GM12878 (cell line): Measurements from ENCODE around the gene COQ8B. TPM values are rescaled to one million over a fixed set of nuclear protein-coding genes. Genes with fewer than 3 reads are reported as not detected.

Source experiments
- ATAC-seq: fragments of 200-7000 bp; cut with Tn5 transposase; 3 replicates; pipeline ENCODE4 v1.9.1; 2020; ENCODE audit warnings: mild to moderate bottlenecking, moderate library complexity
- BruUV-seq: library from RNA; stranded (reverse); fragments of 400-500 nt; replicated peaks from 2 replicates; lab custom pipeline; 2021; lab: Mats Ljungman, UMichigan
- CTCF ChIA-PET: fragments of 300-600 bp; sonication (Branson Sonifier 250); formaldehyde crosslinking; extraction: SDS; loops from one replicate; lab custom pipeline; 2021; ENCODE audit warnings: inconsistent platforms; lab: Yijun Ruan, JAX
- POLR2A ChIA-PET: fragments of 350-600 bp; formaldehyde crosslinking; extraction: SDS; loops from one replicate; lab custom pipeline; 2021; ENCODE audit warnings: inconsistent platforms; lab: Charles Lee
- RAD21 ChIA-PET: fragments of 300-600 bp; sonication (Branson Sonifier 250); formaldehyde crosslinking; loops from one replicate; lab custom pipeline; 2023; ENCODE audit warnings: antibody characterized with exemption; ENCODE audit not compliant: unreplicated experiment; lab: Charles Lee
- SMC1A ChIA-PET: fragments of 300-600 bp; sonication (Branson Sonifier 250); formaldehyde crosslinking; loops from one replicate; lab custom pipeline; 2023; ENCODE audit not compliant: unreplicated experiment, uncharacterized antibody; lab: Charles Lee
- DNase-seq: peaks from one replicate; pipeline ENCODE4 v3.0.0-alpha.2; 2011; ENCODE audit warnings: low read depth, low spot score
- FAIRE-seq: peaks from 3 replicates; lab custom pipeline; 2011; peaks lifted over from hg19 to GRCh38; lab: Jason Lieb, UNC
- H2AFZ ChIP-seq: 2 replicates; pipeline ENCODE4 v1.6.0; 2011; ENCODE audit warnings: low read depth, low read length, control low read depth; ENCODE audit not compliant: control insufficient read depth
- H3K27ac ChIP-seq: 2 replicates; pipeline ENCODE4 v1.5.1; 2011; ENCODE audit warnings: control low read depth; ENCODE audit not compliant: control insufficient read depth, insufficient read depth
- H3K27me3 ChIP-seq, 2 experiments: replicated peaks in 1 of 2; 2 replicates each; pipeline versions ENCODE4 v1.6.0 to v1.6.1; 2011; ENCODE audit warnings: low read length in 1 of 2; ENCODE audit not compliant: control insufficient read depth in 2 of 2, insufficient read depth in 2 of 2
- H3K36me3 ChIP-seq, 2 experiments: 2 replicates each; pipeline ENCODE4 v1.5.1; 2011; ENCODE audit warnings: low read length in 1 of 2; ENCODE audit not compliant: control insufficient read depth in 2 of 2, insufficient read depth in 2 of 2
- H3K4me1 ChIP-seq: 2 replicates; pipeline ENCODE4 v1.6.1; 2011; ENCODE audit warnings: mild to moderate bottlenecking, low read length, moderate library complexity, mixed read lengths; ENCODE audit not compliant: control insufficient read depth, insufficient read depth
- H3K4me2 ChIP-seq: 2 replicates; pipeline ENCODE4 v1.6.0; 2011; ENCODE audit warnings: control low read depth; ENCODE audit not compliant: control insufficient read depth, insufficient read depth
- H3K4me3 ChIP-seq: fragments of 200-600 bp; sonication (generic); 2 replicates; pipeline ENCODE4 v1.5.1; 2016
- H3K79me2 ChIP-seq: 2 replicates; pipeline ENCODE4 v1.6.0; 2011; ENCODE audit warnings: low read length; ENCODE audit not compliant: control insufficient read depth, insufficient read depth
- H3K9ac ChIP-seq: 2 replicates; pipeline ENCODE4 v1.8.0; 2011; ENCODE audit warnings: low read length, control low read depth, mixed read lengths; ENCODE audit not compliant: control insufficient read depth, insufficient read depth
- H3K9me3 ChIP-seq: replicated peaks from 3 replicates; pipeline ENCODE4 v1.5.1; 2011; ENCODE audit warnings: mild to moderate bottlenecking, low read length; ENCODE audit not compliant: control insufficient read depth, insufficient read depth
- H4K20me1 ChIP-seq: 2 replicates; pipeline ENCODE4 v1.6.0; 2011; ENCODE audit not compliant: control insufficient read depth, insufficient read depth
- DPF2 ChIP-seq: fragments of 450-650 bp; IDR thresholded peaks from 2 replicates; pipeline ENCODE4 v1.6.1; 2017; ENCODE audit warnings: mild to moderate bottlenecking
- HDAC2 ChIP-seq: fragments of 200-600 bp; sonication (generic); IDR thresholded peaks from 2 replicates; pipeline ENCODE4 v1.6.1; 2017
- IRF4 ChIP-seq: IDR thresholded peaks from 2 replicates; pipeline ENCODE4 v1.6.1; 2011; ENCODE audit warnings: low read depth, low read length
- JUND ChIP-seq: IDR thresholded peaks from 2 replicates; pipeline ENCODE4 v1.6.1; 2012; ENCODE audit warnings: low read depth, mild to moderate bottlenecking, low read length, improper control_type of control experiment, moderate library complexity
- MAX ChIP-seq: IDR thresholded peaks from 2 replicates; pipeline ENCODE4 v1.6.1; 2012; ENCODE audit warnings: low read depth, low read length, improper control_type of control experiment
- MYC ChIP-seq: IDR thresholded peaks from 2 replicates; pipeline ENCODE4 v1.6.1; 2011; ENCODE audit warnings: mild to moderate bottlenecking, low read length, moderate library complexity, inconsistent platforms; ENCODE audit not compliant: insufficient read depth, insufficient replicate concordance, insufficient read length, severe bottlenecking
- PAX8 ChIP-seq: fragments of 450-650 bp; IDR thresholded peaks from 2 replicates; pipeline ENCODE4 v1.6.1; 2017; ENCODE audit warnings: mild to moderate bottlenecking, moderate library complexity
- PML ChIP-seq: IDR thresholded peaks from 2 replicates; pipeline ENCODE4 v1.6.1; 2012; ENCODE audit warnings: low read length, inconsistent platforms
- RAD21 ChIP-seq: IDR thresholded peaks from 2 replicates; pipeline ENCODE4 v1.6.1; 2011; ENCODE audit warnings: mild to moderate bottlenecking, low read depth, low read length, moderate library complexity; ENCODE audit not compliant: insufficient read depth
- REST ChIP-seq: IDR thresholded peaks from 2 replicates; pipeline ENCODE4 v1.6.1; 2012; ENCODE audit warnings: mild to moderate bottlenecking, low read depth, low read length
- RUNX3 ChIP-seq: IDR thresholded peaks from 2 replicates; pipeline ENCODE4 v1.6.1; 2012; ENCODE audit warnings: low read length, inconsistent platforms
- SMAD5 ChIP-seq: IDR thresholded peaks from 2 replicates; pipeline ENCODE4 v1.6.1; 2016; ENCODE audit warnings: antibody characterized with exemption, low read depth
- SMC3 ChIP-seq: IDR thresholded peaks from 2 replicates; pipeline ENCODE4 v1.6.1; 2011; ENCODE audit warnings: low read length, improper control_type of control experiment, borderline replicate concordance
- TCF12 ChIP-seq: IDR thresholded peaks from 2 replicates; pipeline ENCODE4 v1.6.1; 2011; ENCODE audit warnings: low read depth, mild to moderate bottlenecking, low read length
- ZBTB40 ChIP-seq: fragments of 450-650 bp; IDR thresholded peaks from 2 replicates; pipeline ENCODE4 v1.6.1; 2016; ENCODE audit warnings: mild to moderate bottlenecking, moderate library complexity, borderline replicate concordance
- ZNF622 ChIP-seq: fragments of 450-650 bp; IDR thresholded peaks from 2 replicates; pipeline ENCODE4 v1.6.1; 2017; ENCODE audit warnings: mild to moderate bottlenecking, inconsistent platforms
- WGBS: methylation state at CpG from one replicate; pipeline ENCODE4 v1.1.6; 2016; ENCODE audit warnings: low lambda C conversion rate; ENCODE audit not compliant: insufficient replicate concordance, insufficient coverage; ENCODE audit errors: missing lambda C conversion rate; 5-methylcytosine and 5-hydroxymethylcytosine counted together
- in situ Hi-C: fragments of 300-500 bp; cut with MboI; formaldehyde crosslinking; loops from 9 replicates; pipeline ENCODE4 v1.14.3; 2018; ENCODE audit warnings: mixed read lengths
- intact Hi-C: fragments of 100-400 bp; cut with micrococcal nuclease; formaldehyde crosslinking; loops from one replicate; pipeline ENCODE4 v1.14.2; 2022; ENCODE audit not compliant: unreplicated experiment
- polyA plus RNA-seq, 11 experiments: library from polyadenylated mRNA; depleted of rRNA in 4 of 11; unstranded in 6 of 11; stranded (reverse) in 5 of 11; fragments of >200 nt; fragmentation: Nextera tagmentation in 4 of 11; fragmentation: Illumina TruSeq in 1 of 11; extraction: Ambion mirVana in 4 of 11; extraction: Trizol in 1 of 11; gene quantifications; 1 replicate in 1 of 11; 2 replicates in 10 of 11; pipeline versions ENCODE4 v1.2.1 to v1.2.3, GENCODE V29; 2011 to 2016; ENCODE audit warnings: inconsistent platforms in 2 of 11, missing spikeins in 2 of 11, low read depth in 1 of 11
- total RNA-seq, 4 experiments: library from RNA; depleted of rRNA in 3 of 4; stranded (reverse); fragments of >200 nt in 3 of 4; fragmentation: Illumina TruSeq in 1 of 4; extraction: Trizol in 1 of 4; gene quantifications; 2 replicates each; pipeline versions ENCODE4 v1.2.1 to v1.2.3, GENCODE V29; 2013 to 2021

Gene COQ8B
- total and polyA plus RNA-seq, 10 of the 15 experiments (the other 5 are each of a cell fraction or from before 2014, with no cell fraction given) = 0.39 to 37.1 (median 16.8) TPM

GRCh38 chr19:40754611-40755247 lies 38.0 kb upstream of the COQ8B start:
- Histone ChIP-seq H3K79me2 (peaks cover 76% of the 10 kb centered on the region), H3K4me1 (peaks cover 19% of the 10 kb centered on the region), H2AFZ (no peak overlapping the region), H3K27ac (peak overlapping the region; percentile 71), H3K4me3 (peak overlapping the region; percentile 79), H4K20me1 (peaks cover 14% of the 10 kb centered on the region), H3K36me3 (peaks cover 10 to 28% of the 10 kb centered on the region in 2 experiments; a peak in 3 of 4 replicates), H3K9me3 (no peaks in the 10 kb centered on the region), H3K27me3 (no peaks in the 10 kb centered on the region), H3K4me2 (peak overlapping the region; percentile 95), H3K9ac (peak overlapping the region; percentile 46)
- ChIA-PET POLR2A (interaction anchor here (0.5 to 9.5 kb wide), 20 partner anchors 9 to 591 kb away, joined by 3 to 331 read pairs (median 5); partner anchors contain the start of genes COQ8B, EGLN2, MIA and NUMBL), RAD21 (interaction anchor here (0.6 to 16.3 kb wide), 18 partner anchors 9 to 1265 kb away, joined by 3 to 291 read pairs (median 4); partner anchors contain the start of genes EGLN2, MIA, NUMBL and RAB4B), SMC1A (interaction anchor here (0.8 to 13.2 kb wide), 11 partner anchors 10 to 352 kb away, joined by 3 to 256 read pairs (median 3); partner anchors contain the start of genes COQ8B, EGLN2, ITPKC and MIA), CTCF (interaction anchor here (1.0 to 9.0 kb wide), 10 partner anchors 16 to 93 kb away, joined by 3 to 72 read pairs (median 5); partner anchors contain the start of genes EGLN2 and RAB4B)
- FAIRE-seq (no peak), DNase-seq (no peak), ATAC-seq (no peak)
- BruUV-seq = no TSS peak
- in situ Hi-C loops = no loop called here
- WGBS = 0% methylated on average over 9 of the region's 9 CpGs
- intact Hi-C loops = loop anchor here (1.0 to 5.0 kb wide), 2 partner anchors 23 to 92 kb away; no protein-coding TSS in a partner anchor
- TF ChIP-seq REST (no peak), SMAD5 (no peak), RUNX3 (peak; percentile 24; the same call in 1 of the 2 replicates), ZBTB40 (no peak), DPF2 (0 out of 2 replicates have a peak, but pooled peaks have one; percentile 51), SMC3 (no peak), PAX8 (no peak), PML (no peak), ZNF622 (no peak), JUND (no peak), IRF4 (no peak; the same call in 1 of the 2 replicates), TCF12 (no peak), HDAC2 (no peak), MYC (no peak), RAD21 (no peak), MAX (no peak)
